DOHH2 (cell line): ENCODE measurements around the gene CD47.

Experiments
- CTCF ChIP-seq: fragments of 200-600 bp; sonication (generic); IDR thresholded peaks from one replicate; pipeline ENCODE4 v1.5.1; 2014; ENCODE audit warnings: antibody characterized with exemption, mild to moderate bottlenecking, low read depth, low read length; ENCODE audit not compliant: poor library complexity, severe bottlenecking
- EZH2phosphoT487 ChIP-seq: fragments of 200-600 bp; sonication (generic); IDR thresholded peaks from 2 replicates; pipeline ENCODE4 v1.6.1; 2017; ENCODE audit warnings: borderline replicate concordance, mild to moderate bottlenecking, antibody characterized with exemption, low read length, moderate library complexity, mixed read lengths

- TF ChIP-seq CTCF (no peak), EZH2phosphoT487 (no peak)
These were observed 6.6 kb upstream of the CD47 start for GRCh38 chr3:108097322-108098002.
